Panc1 (cell line): Measurements from ENCODE around the gene CRYZ.

Experiments
- CTCF ChIP-seq: fragments of 450-650 bp; IDR thresholded peaks from 2 replicates; pipeline ENCODE4 v1.5.1; 2017; ENCODE audit warnings: mild to moderate bottlenecking
- POLR2AphosphoS5 ChIP-seq: IDR thresholded peaks from 2 replicates; pipeline ENCODE4 v1.6.1; 2012; ENCODE audit warnings: mild to moderate bottlenecking, low read depth, low read length, moderate library complexity
- TCF7L2 ChIP-seq: IDR thresholded peaks from 2 replicates; pipeline ENCODE4 v1.6.1; 2011; ENCODE audit warnings: mild to moderate bottlenecking, low read depth, low read length, inconsistent platforms
- TF ChIP-seq, protein P1 (sequence below), 2 experiments: IDR thresholded peaks; 2 replicates each; pipeline ENCODE4 v1.6.1; 2011 to 2012; ENCODE audit warnings: low read depth in 2 of 2, control low read depth in 1 of 2, low read length in 1 of 2, mild to moderate bottlenecking in 1 of 2, moderate library complexity in 1 of 2; ENCODE audit not compliant: insufficient read depth in 1 of 2

GRCh38 chr1:74737333-74737732 lies 4.5 kb upstream of the CRYZ start:
- TF ChIP-seq CTCF (no peak), TCF7L2 (no peak), POLR2AphosphoS5 (no peak)
- TF ChIP-seq, protein P1, sequence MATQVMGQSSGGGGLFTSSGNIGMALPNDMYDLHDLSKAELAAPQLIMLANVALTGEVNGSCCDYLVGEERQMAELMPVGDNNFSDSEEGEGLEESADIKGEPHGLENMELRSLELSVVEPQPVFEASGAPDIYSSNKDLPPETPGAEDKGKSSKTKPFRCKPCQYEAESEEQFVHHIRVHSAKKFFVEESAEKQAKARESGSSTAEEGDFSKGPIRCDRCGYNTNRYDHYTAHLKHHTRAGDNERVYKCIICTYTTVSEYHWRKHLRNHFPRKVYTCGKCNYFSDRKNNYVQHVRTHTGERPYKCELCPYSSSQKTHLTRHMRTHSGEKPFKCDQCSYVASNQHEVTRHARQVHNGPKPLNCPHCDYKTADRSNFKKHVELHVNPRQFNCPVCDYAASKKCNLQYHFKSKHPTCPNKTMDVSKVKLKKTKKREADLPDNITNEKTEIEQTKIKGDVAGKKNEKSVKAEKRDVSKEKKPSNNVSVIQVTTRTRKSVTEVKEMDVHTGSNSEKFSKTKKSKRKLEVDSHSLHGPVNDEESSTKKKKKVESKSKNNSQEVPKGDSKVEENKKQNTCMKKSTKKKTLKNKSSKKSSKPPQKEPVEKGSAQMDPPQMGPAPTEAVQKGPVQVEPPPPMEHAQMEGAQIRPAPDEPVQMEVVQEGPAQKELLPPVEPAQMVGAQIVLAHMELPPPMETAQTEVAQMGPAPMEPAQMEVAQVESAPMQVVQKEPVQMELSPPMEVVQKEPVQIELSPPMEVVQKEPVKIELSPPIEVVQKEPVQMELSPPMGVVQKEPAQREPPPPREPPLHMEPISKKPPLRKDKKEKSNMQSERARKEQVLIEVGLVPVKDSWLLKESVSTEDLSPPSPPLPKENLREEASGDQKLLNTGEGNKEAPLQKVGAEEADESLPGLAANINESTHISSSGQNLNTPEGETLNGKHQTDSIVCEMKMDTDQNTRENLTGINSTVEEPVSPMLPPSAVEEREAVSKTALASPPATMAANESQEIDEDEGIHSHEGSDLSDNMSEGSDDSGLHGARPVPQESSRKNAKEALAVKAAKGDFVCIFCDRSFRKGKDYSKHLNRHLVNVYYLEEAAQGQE (IDR thresholded peaks at IDR 0.05; ENCODE audit: insufficient read depth in 1 of 2, low read depth in 2 of 2, low read length in 1 of 2) = no peak
